Lung (tissue), 12 donors: ENCODE results near the gene SLC22A23. TPM values are rescaled to one million over a fixed set of nuclear protein-coding genes. Genes with fewer than 3 reads are reported as not detected.

ENCODE experiments used
- ATAC-seq: fragments of 200-7000 bp; cut with Tn5 transposase; one replicate; pipeline ENCODE4 v1.9.1; 2020; ENCODE audit warnings: moderate number of reproducible peaks; ENCODE audit not compliant: insufficient read depth, low FRiP score
- DNase-seq, 3 donors: peaks; one replicate each; pipeline ENCODE4 v3.0.0-alpha.2; 2013 to 2017
- H3K27ac ChIP-seq, 2 donors: one replicate each; pipeline ENCODE4 v1.5.1; 2013; ENCODE audit warnings: mild to moderate bottlenecking in 2 of 2, moderate library complexity in 2 of 2, control low read depth in 1 of 2, inconsistent platforms in 1 of 2, low read depth in 1 of 2, low read length in 1 of 2
- H3K27me3 ChIP-seq, 3 donors: one replicate each; pipeline ENCODE4 v1.5.1; 2013; ENCODE audit warnings: low read length in 2 of 3; ENCODE audit not compliant: control insufficient read depth in 3 of 3, insufficient read depth in 3 of 3
- H3K36me3 ChIP-seq, 4 donors: one replicate each; pipeline ENCODE4 v1.5.1; 2013; ENCODE audit warnings: low read length in 4 of 4, mild to moderate bottlenecking in 1 of 4, moderate library complexity in 1 of 4; ENCODE audit not compliant: control insufficient read depth in 4 of 4, insufficient read depth in 4 of 4
- H3K4me1 ChIP-seq, 5 donors: one replicate each; pipeline ENCODE4 v1.5.1; 2013; ENCODE audit warnings: low read length in 5 of 5, mild to moderate bottlenecking in 2 of 5, moderate library complexity in 1 of 5; ENCODE audit not compliant: control insufficient read depth in 5 of 5, insufficient read depth in 5 of 5
- H3K4me3 ChIP-seq: one replicate; pipeline ENCODE4 v1.5.1; 2013; ENCODE audit warnings: mild to moderate bottlenecking, control low read depth, moderate library complexity
- H3K9ac ChIP-seq, 2 donors: one replicate each; pipeline ENCODE4 v1.5.1; 2013; ENCODE audit warnings: low read length in 2 of 2, control low read depth in 1 of 2; ENCODE audit not compliant: insufficient read depth in 1 of 2
- H3K9me3 ChIP-seq, 4 donors: one replicate each; pipeline ENCODE4 v1.5.1; 2013; ENCODE audit warnings: low read length in 3 of 4, mild to moderate bottlenecking in 1 of 4, moderate library complexity in 1 of 4; ENCODE audit not compliant: control insufficient read depth in 4 of 4, insufficient read depth in 3 of 4
- WGBS, 2 donors: extraction: QIAGEN DNeasy Blood & Tissue Kit; methylation state at CpG; one replicate each; pipeline ENCODE4 v1.1.7; 2013; 5-methylcytosine and 5-hydroxymethylcytosine counted together
- polyA plus RNA-seq, 2 donors: library from polyadenylated mRNA; stranded (reverse); fragments of 200-250 nt; gene quantifications; one replicate each; pipeline ENCODE4 v1.2.1, GENCODE V29; 2013
- total RNA-seq, 2 donors: library from RNA; depleted of rRNA in 1 of 2; stranded (reverse); fragments of >200 nt in 1 of 2; gene quantifications; one replicate each; pipeline ENCODE4 v1.2.1, GENCODE V29; 2014 to 2021
- TF ChIP-seq, protein P1 (sequence below): IDR thresholded peaks from 2 replicates; pipeline ENCODE4 v1.5.1; 2012; ENCODE audit warnings: mild to moderate bottlenecking; ENCODE audit errors: control extremely low read depth, extremely low read depth
- donor health status: control.
- donor health status: control.
- donor health status: Bipolar disorder and iron deficiency.
- donor health status: healthy.
- donor health status: DM: yes; HTN: yes; CAD: no.

SLC22A23 gene
- total and polyA plus RNA-seq, 4 donors, result 6.6 to 45.6 (median 24.1) TPM

DNA sequence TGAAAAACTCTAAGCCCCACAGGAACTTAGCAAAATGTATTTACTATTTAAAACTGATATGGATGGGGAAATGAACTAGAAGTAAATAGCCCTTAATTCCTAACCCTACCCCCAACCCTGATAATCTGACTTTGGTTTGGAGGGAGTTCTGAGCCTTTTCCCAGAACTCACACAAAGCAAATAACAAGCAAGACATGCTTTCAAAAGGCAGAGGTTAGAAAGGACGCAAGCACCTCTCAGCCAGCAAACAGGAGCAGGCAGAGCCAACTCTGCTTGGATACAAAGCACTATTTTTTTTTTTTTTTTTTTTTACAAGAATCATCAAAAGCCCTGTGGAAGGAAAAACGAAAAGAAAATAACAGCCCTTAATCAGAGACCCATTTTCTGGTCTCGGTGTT is 58.7 kb downstream of the SLC22A23 start:
- WGBS, 2 donors, result 49 to 71% methylated on average over 3 of the region's 3 CpGs

DNA sequence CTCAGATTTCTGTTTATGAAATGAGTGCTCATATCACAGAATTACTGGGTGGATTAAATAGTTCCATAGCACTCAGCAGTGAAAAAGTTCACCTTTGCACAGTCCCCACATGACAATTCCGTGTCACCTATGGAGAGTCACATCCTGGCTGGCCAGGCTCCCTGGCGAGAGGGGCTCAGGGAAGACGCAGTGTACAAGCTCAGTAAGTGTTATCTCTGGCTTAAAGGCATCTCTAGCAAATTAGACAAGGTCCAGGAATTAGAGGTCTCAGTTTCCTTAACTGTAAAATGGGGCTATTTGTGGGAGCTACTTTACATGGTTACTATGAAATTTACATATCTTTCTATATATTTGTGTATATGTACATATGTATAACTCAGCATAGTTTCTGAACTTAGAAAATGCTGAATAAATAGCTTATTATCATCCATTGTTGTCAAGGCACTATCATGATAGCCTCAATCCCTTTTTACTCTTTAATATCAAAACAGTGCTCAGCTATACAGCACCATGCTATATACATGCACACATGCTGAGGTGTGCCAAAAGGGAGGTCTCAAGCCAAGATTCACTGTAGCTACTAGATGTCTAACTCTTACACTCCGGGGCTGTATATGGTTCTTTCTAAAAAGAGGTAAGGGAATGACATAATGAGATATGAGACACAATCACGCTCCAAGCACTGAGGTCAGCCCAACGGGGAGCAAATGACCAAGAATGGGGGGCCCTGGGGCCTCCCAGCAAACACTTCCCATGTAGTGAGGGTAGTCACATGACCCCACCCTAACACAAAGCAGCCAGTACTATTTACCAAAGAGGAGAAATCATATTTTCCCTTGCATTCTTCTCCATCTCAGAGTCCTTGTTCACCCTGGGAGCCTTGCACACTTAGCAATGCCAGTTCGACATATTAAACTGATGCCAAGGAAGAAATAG is 59.4 kb downstream of the SLC22A23 start:
- no peak for ATAC-seq
- no peak overlapping the region for H3K27ac ChIP-seq
- WGBS, 2 donors, result 81 to 89% methylated on average over 7 of the region's 7 CpGs

More for the DNA sequence above, 58.7 kb downstream of the SLC22A23 start:
- peaks cover 0 to 26% (median 15%) of the 10 kb centered on the region in 5 donors for H3K4me1 ChIP-seq
- H3K36me3 ChIP-seq, result no peaks in the 10 kb centered on the region
- H3K9ac ChIP-seq, result no peak overlapping the region
- no peak overlapping the region for H3K27ac ChIP-seq
- H3K4me3 ChIP-seq, result no peak overlapping the region
- TF ChIP-seq, protein P1, sequence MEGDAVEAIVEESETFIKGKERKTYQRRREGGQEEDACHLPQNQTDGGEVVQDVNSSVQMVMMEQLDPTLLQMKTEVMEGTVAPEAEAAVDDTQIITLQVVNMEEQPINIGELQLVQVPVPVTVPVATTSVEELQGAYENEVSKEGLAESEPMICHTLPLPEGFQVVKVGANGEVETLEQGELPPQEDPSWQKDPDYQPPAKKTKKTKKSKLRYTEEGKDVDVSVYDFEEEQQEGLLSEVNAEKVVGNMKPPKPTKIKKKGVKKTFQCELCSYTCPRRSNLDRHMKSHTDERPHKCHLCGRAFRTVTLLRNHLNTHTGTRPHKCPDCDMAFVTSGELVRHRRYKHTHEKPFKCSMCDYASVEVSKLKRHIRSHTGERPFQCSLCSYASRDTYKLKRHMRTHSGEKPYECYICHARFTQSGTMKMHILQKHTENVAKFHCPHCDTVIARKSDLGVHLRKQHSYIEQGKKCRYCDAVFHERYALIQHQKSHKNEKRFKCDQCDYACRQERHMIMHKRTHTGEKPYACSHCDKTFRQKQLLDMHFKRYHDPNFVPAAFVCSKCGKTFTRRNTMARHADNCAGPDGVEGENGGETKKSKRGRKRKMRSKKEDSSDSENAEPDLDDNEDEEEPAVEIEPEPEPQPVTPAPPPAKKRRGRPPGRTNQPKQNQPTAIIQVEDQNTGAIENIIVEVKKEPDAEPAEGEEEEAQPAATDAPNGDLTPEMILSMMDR, result no peak
- no peaks in the 10 kb centered on the region for H3K27me3 ChIP-seq
- DNase-seq (peak in 1 of 3 donors; percentile 50), ATAC-seq (no peak)
- no peaks in the 10 kb centered on the region for H3K9me3 ChIP-seq

DNA sequence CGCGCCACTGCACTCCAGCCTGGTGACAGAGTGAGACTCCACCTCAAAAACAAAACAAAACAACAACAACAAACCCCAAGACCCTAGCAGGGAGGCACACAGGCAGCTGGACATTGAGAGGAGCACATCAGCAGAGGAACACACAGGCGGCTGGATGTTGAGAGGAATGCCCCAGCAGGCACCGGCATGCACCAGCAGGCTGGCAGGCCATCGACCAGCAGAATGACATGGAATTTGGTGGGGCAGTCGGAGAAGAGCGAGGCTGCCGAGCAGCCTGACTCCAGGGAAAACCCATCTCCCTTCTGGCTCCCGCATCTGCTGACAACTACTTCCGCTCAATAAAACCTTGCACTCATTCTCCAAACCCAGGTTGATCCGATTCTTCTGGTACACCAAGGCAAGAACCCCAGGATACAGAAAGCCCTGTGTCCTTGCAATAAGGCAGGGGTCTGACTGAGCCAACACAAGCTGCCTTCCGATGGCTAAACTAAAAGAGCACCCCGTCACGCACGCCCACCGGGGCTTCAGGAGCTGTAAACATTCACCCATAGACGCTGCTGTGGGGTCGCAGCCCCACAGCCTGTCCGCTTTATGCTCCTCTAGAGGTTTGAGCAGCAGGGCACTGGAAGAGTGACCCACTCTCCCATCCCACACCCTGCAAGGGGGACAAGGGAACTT is 60.2 kb downstream of the SLC22A23 start:
- DNase-seq, result no peak
- TF ChIP-seq, protein P1, result no peak
- Histone ChIP-seq H3K27ac (no peak overlapping the region), H3K27me3 (no peaks in the 10 kb centered on the region), H3K4me1 (peaks cover 0 to 18% (median 8%) of the 10 kb centered on the region in 5 donors), H3K36me3 (no peaks in the 10 kb centered on the region), H3K9me3 (no peaks in the 10 kb centered on the region), H3K9ac (no peak overlapping the region), H3K4me3 (no peak overlapping the region)
- WGBS, 2 donors, result 94 to 97% methylated on average over 19 of the region's 19 CpGs
- ATAC-seq, result no peak

More for the DNA sequence above, 59.4 kb downstream of the SLC22A23 start:
- no peaks in the 10 kb centered on the region for H3K36me3 ChIP-seq
- no peak overlapping the region for H3K4me3 ChIP-seq
- H3K9me3 ChIP-seq, result no peaks in the 10 kb centered on the region
- TF ChIP-seq, protein P1, result no peak
- peaks cover 0 to 20% (median 11%) of the 10 kb centered on the region in 5 donors for H3K4me1 ChIP-seq
- no peaks in the 10 kb centered on the region for H3K27me3 ChIP-seq
- H3K9ac ChIP-seq, result peak overlapping the region in 1 of 2 donors; percentile 17
- DNase-seq, result no peak
